Keratinocyte (primary cell): ENCODE measurements around the gene RET. TPM values are rescaled to one million over a fixed set of nuclear protein-coding genes. Genes with fewer than 3 reads are reported as not detected.

Source experiments
- DNase-seq: peaks from one replicate; pipeline ENCODE4 v3.0.0-alpha.2; 2011; ENCODE audit warnings: low read depth, missing footprints, low spot score
- FAIRE-seq: peaks from 2 replicates; lab custom pipeline; 2011; peaks lifted over from hg19 to GRCh38; lab: Jason Lieb, UNC
- H2AFZ ChIP-seq: 2 replicates; pipeline ENCODE4 v1.6.0; 2012; ENCODE audit warnings: low read length, control low read depth, inconsistent platforms; ENCODE audit not compliant: control insufficient read depth
- H3K27ac ChIP-seq: 2 replicates; pipeline ENCODE4 v1.5.1; 2011; ENCODE audit warnings: low read length; ENCODE audit not compliant: control insufficient read depth, insufficient read depth
- H3K27me3 ChIP-seq: 3 replicates; pipeline ENCODE4 v1.6.0; 2011; ENCODE audit warnings: low read length; ENCODE audit not compliant: control insufficient read depth, insufficient read depth; ENCODE audit errors: extremely low read depth
- H3K36me3 ChIP-seq, 2 experiments: 2 replicates in 1 of 2; 3 replicates in 1 of 2; pipeline ENCODE4 v1.5.1; 2011; ENCODE audit warnings: low read length in 2 of 2, mild to moderate bottlenecking in 1 of 2; ENCODE audit not compliant: control insufficient read depth in 2 of 2, insufficient read depth in 2 of 2; ENCODE audit errors: extremely low read depth in 1 of 2
- H3K4me1 ChIP-seq: 3 replicates; pipeline ENCODE4 v1.5.1; 2011; ENCODE audit warnings: low read length; ENCODE audit not compliant: control insufficient read depth, insufficient read depth; ENCODE audit errors: extremely low read depth
- H3K4me2 ChIP-seq: 3 replicates; pipeline ENCODE4 v1.6.0; 2011; ENCODE audit warnings: low read depth, low read length; ENCODE audit not compliant: control insufficient read depth, insufficient read depth; ENCODE audit errors: extremely low read depth
- H3K4me3 ChIP-seq, 3 experiments: fragments of 200-600 bp in 1 of 3; sonication (generic) in 1 of 3; 2 replicates in 2 of 3; 3 replicates in 1 of 3; pipeline ENCODE4 v1.5.1; 2011 to 2016; ENCODE audit warnings: low read length in 3 of 3, mild to moderate bottlenecking in 3 of 3, control low read depth in 2 of 3, inconsistent platforms in 1 of 3, low read depth in 1 of 3, mixed read lengths in 1 of 3, mixed run types in 1 of 3, moderate library complexity in 1 of 3; ENCODE audit not compliant: control insufficient read depth in 2 of 3, insufficient read depth in 2 of 3; ENCODE audit errors: extremely low read depth in 1 of 3
- H3K79me2 ChIP-seq: 2 replicates; pipeline ENCODE4 v1.6.0; 2012; ENCODE audit warnings: low read length; ENCODE audit not compliant: control insufficient read depth, insufficient read depth
- H3K9ac ChIP-seq: 3 replicates; pipeline ENCODE4 v1.6.0; 2011; ENCODE audit warnings: low read length; ENCODE audit not compliant: control insufficient read depth, insufficient read depth; ENCODE audit errors: extremely low read depth
- H3K9me1 ChIP-seq: 3 replicates; pipeline ENCODE4 v1.6.0; 2011; ENCODE audit warnings: low read length; ENCODE audit not compliant: control insufficient read depth, insufficient read depth; ENCODE audit errors: extremely low read depth
- H3K9me3 ChIP-seq: 2 replicates; pipeline ENCODE4 v1.5.1; 2012; ENCODE audit warnings: low read depth, low read length; ENCODE audit not compliant: control insufficient read depth
- H4K20me1 ChIP-seq: 3 replicates; pipeline ENCODE4 v1.6.0; 2011; ENCODE audit warnings: low read length; ENCODE audit not compliant: control insufficient read depth, insufficient read depth; ENCODE audit errors: extremely low read depth
- CTCF ChIP-seq, 3 experiments: IDR thresholded peaks in 1 of 3; conservative IDR thresholded peaks in 1 of 3; optimal IDR thresholded peaks in 1 of 3; 2 replicates in 2 of 3; 3 replicates in 1 of 3; pipeline versions ENCODE3 to v1.5.1; 2011; ENCODE audit warnings: low read length in 3 of 3, mild to moderate bottlenecking in 3 of 3, moderate library complexity in 2 of 3, control low read depth in 1 of 3, inconsistent platforms in 1 of 3; ENCODE audit not compliant: insufficient read depth in 2 of 3; ENCODE audit errors: extremely low read depth in 1 of 3
- EZH2 ChIP-seq: IDR thresholded peaks from one replicate; pipeline ENCODE4 v1.6.1; 2012; ENCODE audit warnings: inconsistent platforms, mild to moderate bottlenecking, low read length, moderate library complexity
- dilution Hi-C: fragments of 300-500 bp; cut with MboI; formaldehyde crosslinking; loops from one replicate; pipeline ENCODE4 v1.7.0; 2020; ENCODE audit warnings: low sequenced_read_pairs; ENCODE audit not compliant: extremely low pct_ligation_motif_present
- polyA plus RNA-seq, 5 experiments: library from polyadenylated mRNA; depleted of rRNA in 3 of 5; stranded (reverse) in 3 of 5; stranded (forward) in 1 of 5; unstranded in 1 of 5; fragments of >200 nt; gene quantifications; 1 replicate in 1 of 5; 2 replicates in 3 of 5; 3 replicates in 1 of 5; pipeline versions ENCODE4 v1.2.1 to v1.2.3, GENCODE V29; 2011 to 2012; ENCODE audit warnings: missing spikeins in 2 of 5, low read depth in 1 of 5, low replicate concordance in 1 of 5

Gene RET
- polyA plus RNA-seq, 1 donor (not counting 4 experiments of a cell fraction or from before 2014, with no cell fraction given) = 0.21 TPM

GRCh38 chr10:43111921-43112607 is 35.2 kb downstream of the RET start:
- dilution Hi-C loops = no loop called here
- Histone ChIP-seq H3K79me2 (no peaks in the 10 kb centered on the region), H3K4me2 (no peak overlapping the region), H3K27ac (no peak overlapping the region), H3K9me1 (no peaks in the 10 kb centered on the region), H3K9me3 (no peaks in the 10 kb centered on the region), H3K36me3 (no peaks in the 10 kb centered on the region), H3K4me1 (peaks cover 21% of the 10 kb centered on the region), H3K4me3 (no peak overlapping the region), H3K27me3 (no peaks in the 10 kb centered on the region), H3K9ac (no peak overlapping the region), H2AFZ (no peak overlapping the region), H4K20me1 (no peaks in the 10 kb centered on the region)
- FAIRE-seq = no peak
- no peak for DNase-seq
- TF ChIP-seq CTCF (optimal IDR thresholded peaks at IDR 0.05 in 1 of 3, IDR thresholded peaks at IDR 0.05 in 1 of 3, conservative IDR thresholded peaks at IDR 0.05 in 1 of 3; ENCODE audit: extremely low read depth in 1 of 3, insufficient read depth in 2 of 3, low read length in 3 of 3) (no peak), EZH2 (no peak)

GRCh38 chr10:43112608-43112961 is 35.7 kb downstream of the RET start:
- Histone ChIP-seq H3K9me3 (no peaks in the 10 kb centered on the region), H3K27ac (no peak overlapping the region), H3K4me3 (no peak overlapping the region), H3K9ac (no peak overlapping the region), H3K27me3 (no peaks in the 10 kb centered on the region), H3K4me1 (peaks cover 21% of the 10 kb centered on the region), H3K9me1 (no peaks in the 10 kb centered on the region), H3K4me2 (no peak overlapping the region), H2AFZ (no peak overlapping the region), H3K79me2 (no peaks in the 10 kb centered on the region), H3K36me3 (no peaks in the 10 kb centered on the region), H4K20me1 (no peaks in the 10 kb centered on the region)
- FAIRE-seq = no peak
- TF ChIP-seq CTCF (optimal IDR thresholded peaks at IDR 0.05 in 1 of 3, IDR thresholded peaks at IDR 0.05 in 1 of 3, conservative IDR thresholded peaks at IDR 0.05 in 1 of 3; ENCODE audit: extremely low read depth in 1 of 3, insufficient read depth in 2 of 3, low read length in 3 of 3) = no peak
- TF ChIP-seq EZH2 = no peak
- dilution Hi-C loops = no loop called here
- DNase-seq = no peak
